A549 (cell line): ENCODE measurements around the gene POU4F3. TPM values are rescaled to one million over a fixed set of nuclear protein-coding genes. Genes with fewer than 3 reads are reported as not detected.

Source experiments
- ATAC-seq, 2 experiments: fragments of 200-7000 bp in 1 of 2; fragments of >200 bp in 1 of 2; cut with Nextera tagmentation in 1 of 2; cut with Tn5 transposase in 1 of 2; 3 replicates each; pipeline versions ENCODE4 v1.8.0 to v1.9.1; 2018 to 2020; ENCODE audit warnings: mild to moderate bottlenecking in 1 of 2, moderate library complexity in 1 of 2
- CTCF ChIA-PET: fragments of 300-600 bp; sonication (Branson Sonifier 250); formaldehyde crosslinking; extraction: SDS; loops from one replicate; lab custom pipeline; 2021; ENCODE audit warnings: antibody characterized with exemption, inconsistent platforms; lab: Yijun Ruan, JAX
- POLR2A ChIA-PET: fragments of 350-600 bp; formaldehyde crosslinking; extraction: SDS; loops from one replicate; lab custom pipeline; 2021; ENCODE audit warnings: antibody characterized with exemption, inconsistent platforms; lab: Yijun Ruan, JAX
- DNase-seq, 2 experiments: peaks; one replicate each; pipeline versions ENCODE4 v3.0.0 to v3.0.0-alpha.2; 2011 to 2016; ENCODE audit warnings: low read depth in 1 of 2, low spot score in 1 of 2
- FAIRE-seq: peaks from 2 replicates; lab custom pipeline; 2011; peaks lifted over from hg19 to GRCh38; lab: Jason Lieb, UNC
- H3K27ac ChIP-seq, 2 experiments: fragments of >200 bp; sonication (Bioruptor Twin); formaldehyde crosslinking; 3 replicates each; pipeline ENCODE4 v1.5.1; 2016 to 2017
- H3K4me1 ChIP-seq: fragments of >200 bp; sonication (Bioruptor Twin); formaldehyde crosslinking; 3 replicates; pipeline ENCODE4 v1.6.1; 2016
- H3K4me2 ChIP-seq: fragments of >200 bp; sonication (Bioruptor Twin); formaldehyde crosslinking; 3 replicates; pipeline ENCODE4 v1.6.1; 2016
- H3K4me3 ChIP-seq: fragments of >200 bp; sonication (Bioruptor Twin); formaldehyde crosslinking; 3 replicates; pipeline ENCODE4 v1.5.1; 2016
- H3K9me3 ChIP-seq: fragments of >200 bp; sonication (Bioruptor Twin); formaldehyde crosslinking; 3 replicates; pipeline ENCODE4 v1.6.1; 2016
- BHLHE40 ChIP-seq: IDR thresholded peaks from 2 replicates; pipeline ENCODE4 v1.6.1; 2012; ENCODE audit warnings: low read depth, low read length, inconsistent platforms
- CHD2 ChIP-seq: fragments of 150-350 bp; IDR thresholded peaks from 2 replicates; pipeline ENCODE4 v1.6.1; 2014; ENCODE audit warnings: low read length; ENCODE audit not compliant: partially characterized antibody
- CHD4 ChIP-seq: fragments of 200-600 bp; sonication (generic); IDR thresholded peaks from 2 replicates; pipeline ENCODE4 v1.6.1; 2016; ENCODE audit warnings: antibody characterized with exemption, mild to moderate bottlenecking, borderline replicate concordance
- EHF ChIP-seq: fragments of 250-450 bp; sonication (Bioruptor Pico); IDR thresholded peaks from 2 replicates; pipeline ENCODE4 v1.5.0; 2020; ENCODE audit warnings: mild to moderate bottlenecking
- FOSB ChIP-seq: fragments of 250-450 bp; sonication (Bioruptor Pico); IDR thresholded peaks from 2 replicates; pipeline ENCODE4 v1.5.0; 2020; ENCODE audit warnings: mild to moderate bottlenecking, moderate library complexity
- FOSL2 ChIP-seq, 2 experiments: fragments of 450-650 bp in 1 of 2; fragments of >200 bp in 1 of 2; sonication (Bioruptor Twin) in 1 of 2; formaldehyde crosslinking; IDR thresholded peaks; 2 replicates each; pipeline versions ENCODE4 v1.5.0 to v1.6.1; 2016 to 2020; ENCODE audit warnings: mild to moderate bottlenecking in 1 of 2, moderate library complexity in 1 of 2
- FOXS1 ChIP-seq: fragments of 250-450 bp; sonication (Bioruptor Pico); IDR thresholded peaks from 2 replicates; pipeline ENCODE4 v1.5.0; 2020; ENCODE audit warnings: mild to moderate bottlenecking, moderate library complexity
- GATA3 ChIP-seq: IDR thresholded peaks from 2 replicates; pipeline ENCODE4 v1.6.1; 2012; ENCODE audit warnings: borderline replicate concordance
- HDAC2 ChIP-seq: fragments of 200-600 bp; sonication (generic); IDR thresholded peaks from 2 replicates; pipeline ENCODE4 v1.6.1; 2016
- HOXA7 ChIP-seq: fragments of 250-450 bp; sonication (Bioruptor Pico); IDR thresholded peaks from 2 replicates; pipeline ENCODE4 v1.5.0; 2020; ENCODE audit warnings: mild to moderate bottlenecking, moderate library complexity
- HOXB13 ChIP-seq: fragments of 250-450 bp; sonication (Bioruptor Pico); IDR thresholded peaks from 2 replicates; pipeline ENCODE4 v1.5.0; 2020; ENCODE audit warnings: low read depth, mild to moderate bottlenecking, moderate library complexity
- JUNB ChIP-seq: fragments of >200 bp; sonication (Bioruptor Twin); formaldehyde crosslinking; IDR thresholded peaks from 2 replicates; pipeline ENCODE4 v1.6.1; 2016
- MAZ ChIP-seq: fragments of 150-350 bp; IDR thresholded peaks from 2 replicates; pipeline ENCODE4 v1.6.1; 2014; ENCODE audit warnings: antibody characterized with exemption, low read depth, low read length, borderline replicate concordance
- NFE2L2 ChIP-seq: fragments of 150-350 bp; conservative IDR thresholded peaks from 2 replicates; pipeline ENCODE4 v1.6.1; 2014; ENCODE audit warnings: low read length
- POLR2AphosphoS2 ChIP-seq: conservative IDR thresholded peaks from 2 replicates; pipeline ENCODE4 v1.6.1; 2012; ENCODE audit warnings: low read length, improper control_type of control experiment, inconsistent platforms
- RCOR1 ChIP-seq: fragments of 150-350 bp; IDR thresholded peaks from 2 replicates; pipeline ENCODE4 v1.6.1; 2014; ENCODE audit warnings: antibody characterized with exemption, low read length, low read depth
- SMC3 ChIP-seq: fragments of >200 bp; sonication (Bioruptor Twin); formaldehyde crosslinking; IDR thresholded peaks from 3 replicates; pipeline ENCODE4 v1.6.1; 2018; ENCODE audit warnings: inconsistent platforms
- ZNF302 ChIP-seq: fragments of 250-450 bp; sonication (Bioruptor Pico); IDR thresholded peaks from 2 replicates; pipeline ENCODE4 v1.9.0; 2021; ENCODE audit warnings: inconsistent platforms, mild to moderate bottlenecking, moderate library complexity
- ZSCAN20 ChIP-seq: fragments of 250-450 bp; sonication (Bioruptor Pico); IDR thresholded peaks from 2 replicates; pipeline ENCODE4 v1.8.0; 2022; ENCODE audit warnings: mild to moderate bottlenecking, moderate library complexity
- WGBS: methylation state at CpG from one replicate; pipeline ENCODE4 v1.1.6; 2017; ENCODE audit errors: missing lambda C conversion rate; 5-methylcytosine and 5-hydroxymethylcytosine counted together
- polyA plus RNA-seq, 4 experiments: library from polyadenylated mRNA; depleted of rRNA in 3 of 4; stranded (reverse); fragments of >200 nt; fragmentation: RNase III in 1 of 4; extraction: RNeasy Plus Mini Kit Qiagen cat#74134 plus additional on column Dnase treatment in 1 of 4; gene quantifications; 2 replicates in 3 of 4; 3 replicates in 1 of 4; pipeline ENCODE4 v1.2.3, GENCODE V29; 2011 to 2017
- TF ChIP-seq, protein P1 (sequence below): IDR thresholded peaks from 2 replicates; pipeline ENCODE4 v1.6.1; 2012
- TF ChIP-seq, protein P2 (sequence below): fragments of 200-600 bp; sonication (generic); IDR thresholded peaks from 2 replicates; pipeline ENCODE4 v1.6.1; 2016; ENCODE audit warnings: antibody characterized with exemption, mild to moderate bottlenecking, moderate library complexity
- TF ChIP-seq, protein P3 (sequence below): fragments of >200 bp; sonication (Bioruptor Twin); formaldehyde crosslinking; IDR thresholded peaks from 3 replicates; pipeline ENCODE4 v1.6.1; 2016
- TF ChIP-seq, protein P4 (sequence below): fragments of 150-350 bp; IDR thresholded peaks from 2 replicates; pipeline ENCODE4 v1.6.1; 2014; ENCODE audit warnings: low read depth, mild to moderate bottlenecking, low read length
- TF ChIP-seq, protein P5 (sequence below): fragments of 450-650 bp; IDR thresholded peaks from 2 replicates; pipeline ENCODE4 v1.6.1; 2014; ENCODE audit warnings: antibody characterized with exemption
- TF ChIP-seq, protein P6 (sequence below): fragments of 250-450 bp; sonication (Bioruptor Pico); IDR thresholded peaks from 2 replicates; pipeline ENCODE4 v1.5.0; 2021; ENCODE audit warnings: mild to moderate bottlenecking, moderate library complexity, borderline replicate concordance
- TF ChIP-seq, protein P7 (sequence below): fragments of >200 bp; sonication (Bioruptor Twin); formaldehyde crosslinking; IDR thresholded peaks from 3 replicates; pipeline ENCODE4 v1.5.1; 2016

The POU4F3 gene
- polyA plus RNA-seq, 2 of the 4 experiments (the other 2 are of a cell fraction), result 0.08 to 0.10 TPM

DNA sequence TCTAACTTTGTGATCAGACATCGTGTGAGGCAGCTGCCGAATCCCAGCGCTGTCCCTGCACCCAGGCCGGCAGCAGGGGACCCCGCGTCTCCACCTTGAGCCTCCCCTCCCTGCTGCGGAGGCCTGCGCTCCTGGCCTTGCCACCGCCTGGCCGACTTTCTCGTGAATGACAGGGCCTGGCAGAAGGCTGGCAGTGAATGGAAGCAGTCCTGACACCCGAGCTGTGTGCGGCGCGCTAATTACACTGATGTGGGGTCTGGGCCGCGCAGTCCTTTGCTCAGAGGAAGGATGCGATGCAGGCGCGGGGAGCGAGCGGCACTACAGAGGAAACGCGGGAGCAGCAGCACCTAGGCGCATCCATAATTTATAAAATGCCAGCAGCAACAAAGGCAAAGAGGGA is 40.3 kb downstream of the POU4F3 start:
- no peak overlapping the region for H3K4me3 ChIP-seq
- H3K4me1 ChIP-seq, result no peaks in the 10 kb centered on the region
- FAIRE-seq, result no peak
- no peak overlapping the region for H3K4me2 ChIP-seq
- ATAC-seq, result no peak
- no peak for DNase-seq
- TF ChIP-seq HOXB13 (CRISPR knock-in tag), result no peak
- no peak for TF ChIP-seq FOSB
- no peak for TF ChIP-seq CHD2
- no peak for TF ChIP-seq JUNB
- TF ChIP-seq RCOR1, result no peak
- TF ChIP-seq, protein P1, sequence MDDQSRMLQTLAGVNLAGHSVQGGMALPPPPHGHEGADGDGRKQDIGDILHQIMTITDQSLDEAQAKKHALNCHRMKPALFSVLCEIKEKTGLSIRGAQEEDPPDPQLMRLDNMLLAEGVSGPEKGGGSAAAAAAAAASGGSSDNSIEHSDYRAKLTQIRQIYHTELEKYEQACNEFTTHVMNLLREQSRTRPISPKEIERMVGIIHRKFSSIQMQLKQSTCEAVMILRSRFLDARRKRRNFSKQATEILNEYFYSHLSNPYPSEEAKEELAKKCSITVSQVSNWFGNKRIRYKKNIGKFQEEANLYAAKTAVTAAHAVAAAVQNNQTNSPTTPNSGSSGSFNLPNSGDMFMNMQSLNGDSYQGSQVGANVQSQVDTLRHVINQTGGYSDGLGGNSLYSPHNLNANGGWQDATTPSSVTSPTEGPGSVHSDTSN, result no peak
- no peak for TF ChIP-seq POLR2AphosphoS2
- TF ChIP-seq GATA3, result no peak
- TF ChIP-seq, protein P2, sequence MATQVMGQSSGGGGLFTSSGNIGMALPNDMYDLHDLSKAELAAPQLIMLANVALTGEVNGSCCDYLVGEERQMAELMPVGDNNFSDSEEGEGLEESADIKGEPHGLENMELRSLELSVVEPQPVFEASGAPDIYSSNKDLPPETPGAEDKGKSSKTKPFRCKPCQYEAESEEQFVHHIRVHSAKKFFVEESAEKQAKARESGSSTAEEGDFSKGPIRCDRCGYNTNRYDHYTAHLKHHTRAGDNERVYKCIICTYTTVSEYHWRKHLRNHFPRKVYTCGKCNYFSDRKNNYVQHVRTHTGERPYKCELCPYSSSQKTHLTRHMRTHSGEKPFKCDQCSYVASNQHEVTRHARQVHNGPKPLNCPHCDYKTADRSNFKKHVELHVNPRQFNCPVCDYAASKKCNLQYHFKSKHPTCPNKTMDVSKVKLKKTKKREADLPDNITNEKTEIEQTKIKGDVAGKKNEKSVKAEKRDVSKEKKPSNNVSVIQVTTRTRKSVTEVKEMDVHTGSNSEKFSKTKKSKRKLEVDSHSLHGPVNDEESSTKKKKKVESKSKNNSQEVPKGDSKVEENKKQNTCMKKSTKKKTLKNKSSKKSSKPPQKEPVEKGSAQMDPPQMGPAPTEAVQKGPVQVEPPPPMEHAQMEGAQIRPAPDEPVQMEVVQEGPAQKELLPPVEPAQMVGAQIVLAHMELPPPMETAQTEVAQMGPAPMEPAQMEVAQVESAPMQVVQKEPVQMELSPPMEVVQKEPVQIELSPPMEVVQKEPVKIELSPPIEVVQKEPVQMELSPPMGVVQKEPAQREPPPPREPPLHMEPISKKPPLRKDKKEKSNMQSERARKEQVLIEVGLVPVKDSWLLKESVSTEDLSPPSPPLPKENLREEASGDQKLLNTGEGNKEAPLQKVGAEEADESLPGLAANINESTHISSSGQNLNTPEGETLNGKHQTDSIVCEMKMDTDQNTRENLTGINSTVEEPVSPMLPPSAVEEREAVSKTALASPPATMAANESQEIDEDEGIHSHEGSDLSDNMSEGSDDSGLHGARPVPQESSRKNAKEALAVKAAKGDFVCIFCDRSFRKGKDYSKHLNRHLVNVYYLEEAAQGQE, result no peak
- TF ChIP-seq FOXS1 (CRISPR knock-in tag), result no peak
- no peak for TF ChIP-seq CHD4
- TF ChIP-seq ZNF302, result no peak
- TF ChIP-seq FOSL2 (IDR thresholded peaks at IDR 0.05), result no peak
- no peak for TF ChIP-seq FOSL2 (CRISPR knock-in tag; IDR thresholded peaks at IDR 0.05)
- no peak for TF ChIP-seq BHLHE40
- no peak for TF ChIP-seq SMC3
- TF ChIP-seq HOXA7 (CRISPR knock-in tag), result no peak
- TF ChIP-seq, protein P3, sequence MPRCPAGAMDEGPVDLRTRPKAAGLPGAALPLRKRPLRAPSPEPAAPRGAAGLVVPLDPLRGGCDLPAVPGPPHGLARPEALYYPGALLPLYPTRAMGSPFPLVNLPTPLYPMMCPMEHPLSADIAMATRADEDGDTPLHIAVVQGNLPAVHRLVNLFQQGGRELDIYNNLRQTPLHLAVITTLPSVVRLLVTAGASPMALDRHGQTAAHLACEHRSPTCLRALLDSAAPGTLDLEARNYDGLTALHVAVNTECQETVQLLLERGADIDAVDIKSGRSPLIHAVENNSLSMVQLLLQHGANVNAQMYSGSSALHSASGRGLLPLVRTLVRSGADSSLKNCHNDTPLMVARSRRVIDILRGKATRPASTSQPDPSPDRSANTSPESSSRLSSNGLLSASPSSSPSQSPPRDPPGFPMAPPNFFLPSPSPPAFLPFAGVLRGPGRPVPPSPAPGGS, result no peak
- TF ChIP-seq, protein P4, sequence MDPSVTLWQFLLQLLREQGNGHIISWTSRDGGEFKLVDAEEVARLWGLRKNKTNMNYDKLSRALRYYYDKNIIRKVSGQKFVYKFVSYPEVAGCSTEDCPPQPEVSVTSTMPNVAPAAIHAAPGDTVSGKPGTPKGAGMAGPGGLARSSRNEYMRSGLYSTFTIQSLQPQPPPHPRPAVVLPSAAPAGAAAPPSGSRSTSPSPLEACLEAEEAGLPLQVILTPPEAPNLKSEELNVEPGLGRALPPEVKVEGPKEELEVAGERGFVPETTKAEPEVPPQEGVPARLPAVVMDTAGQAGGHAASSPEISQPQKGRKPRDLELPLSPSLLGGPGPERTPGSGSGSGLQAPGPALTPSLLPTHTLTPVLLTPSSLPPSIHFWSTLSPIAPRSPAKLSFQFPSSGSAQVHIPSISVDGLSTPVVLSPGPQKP, result no peak
- TF ChIP-seq, protein P5, sequence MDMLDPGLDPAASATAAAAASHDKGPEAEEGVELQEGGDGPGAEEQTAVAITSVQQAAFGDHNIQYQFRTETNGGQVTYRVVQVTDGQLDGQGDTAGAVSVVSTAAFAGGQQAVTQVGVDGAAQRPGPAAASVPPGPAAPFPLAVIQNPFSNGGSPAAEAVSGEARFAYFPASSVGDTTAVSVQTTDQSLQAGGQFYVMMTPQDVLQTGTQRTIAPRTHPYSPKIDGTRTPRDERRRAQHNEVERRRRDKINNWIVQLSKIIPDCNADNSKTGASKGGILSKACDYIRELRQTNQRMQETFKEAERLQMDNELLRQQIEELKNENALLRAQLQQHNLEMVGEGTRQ, result no peak
- no peak for TF ChIP-seq HDAC2
- H3K27ac ChIP-seq, result no peak overlapping the region
- no peaks in the 10 kb centered on the region for H3K9me3 ChIP-seq
- WGBS, result 82% methylated on average over 24 of the region's 25 CpGs
- CTCF ChIA-PET, result no interaction called here
- POLR2A ChIA-PET, result no interaction called here

DNA sequence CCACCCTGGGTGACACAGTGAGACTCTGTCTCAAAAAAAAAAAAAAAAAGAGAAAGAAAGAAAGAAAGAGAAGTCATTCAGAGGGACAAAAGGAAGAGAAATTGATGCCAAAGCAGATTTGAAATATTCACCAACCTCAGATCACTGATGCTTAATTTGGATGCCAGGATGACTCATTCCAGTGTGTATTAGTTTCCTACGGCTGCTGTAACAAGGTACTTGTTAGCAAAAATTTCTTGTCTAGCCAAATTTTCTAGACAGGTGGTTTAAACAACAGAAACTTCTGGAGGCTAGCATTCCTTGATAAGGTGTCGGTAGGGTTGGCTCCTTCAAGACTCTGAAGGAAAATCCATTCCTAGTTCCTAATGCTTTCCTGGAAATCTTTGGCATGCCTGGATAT is 42.1 kb downstream of the POU4F3 start:
- no peak for TF ChIP-seq MAZ
- TF ChIP-seq EHF (CRISPR knock-in tag), result no peak
- no peak for TF ChIP-seq NFE2L2
- TF ChIP-seq, protein P6, sequence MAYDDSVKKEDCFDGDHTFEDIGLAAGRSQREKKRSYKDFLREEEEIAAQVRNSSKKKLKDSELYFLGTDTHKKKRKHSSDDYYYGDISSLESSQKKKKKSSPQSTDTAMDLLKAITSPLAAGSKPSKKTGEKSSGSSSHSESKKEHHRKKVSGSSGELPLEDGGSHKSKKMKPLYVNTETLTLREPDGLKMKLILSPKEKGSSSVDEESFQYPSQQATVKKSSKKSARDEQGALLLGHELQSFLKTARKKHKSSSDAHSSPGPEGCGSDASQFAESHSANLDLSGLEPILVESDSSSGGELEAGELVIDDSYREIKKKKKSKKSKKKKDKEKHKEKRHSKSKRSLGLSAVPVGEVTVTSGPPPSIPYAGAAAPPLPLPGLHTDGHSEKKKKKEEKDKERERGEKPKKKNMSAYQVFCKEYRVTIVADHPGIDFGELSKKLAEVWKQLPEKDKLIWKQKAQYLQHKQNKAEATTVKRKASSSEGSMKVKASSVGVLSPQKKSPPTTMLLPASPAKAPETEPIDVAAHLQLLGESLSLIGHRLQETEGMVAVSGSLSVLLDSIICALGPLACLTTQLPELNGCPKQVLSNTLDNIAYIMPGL (CRISPR knock-in tag), result no peak
- no peak for TF ChIP-seq FOXS1 (CRISPR knock-in tag)
- no peak for TF ChIP-seq ZSCAN20 (CRISPR knock-in tag)
- TF ChIP-seq GATA3, result no peak
- TF ChIP-seq, protein P7, sequence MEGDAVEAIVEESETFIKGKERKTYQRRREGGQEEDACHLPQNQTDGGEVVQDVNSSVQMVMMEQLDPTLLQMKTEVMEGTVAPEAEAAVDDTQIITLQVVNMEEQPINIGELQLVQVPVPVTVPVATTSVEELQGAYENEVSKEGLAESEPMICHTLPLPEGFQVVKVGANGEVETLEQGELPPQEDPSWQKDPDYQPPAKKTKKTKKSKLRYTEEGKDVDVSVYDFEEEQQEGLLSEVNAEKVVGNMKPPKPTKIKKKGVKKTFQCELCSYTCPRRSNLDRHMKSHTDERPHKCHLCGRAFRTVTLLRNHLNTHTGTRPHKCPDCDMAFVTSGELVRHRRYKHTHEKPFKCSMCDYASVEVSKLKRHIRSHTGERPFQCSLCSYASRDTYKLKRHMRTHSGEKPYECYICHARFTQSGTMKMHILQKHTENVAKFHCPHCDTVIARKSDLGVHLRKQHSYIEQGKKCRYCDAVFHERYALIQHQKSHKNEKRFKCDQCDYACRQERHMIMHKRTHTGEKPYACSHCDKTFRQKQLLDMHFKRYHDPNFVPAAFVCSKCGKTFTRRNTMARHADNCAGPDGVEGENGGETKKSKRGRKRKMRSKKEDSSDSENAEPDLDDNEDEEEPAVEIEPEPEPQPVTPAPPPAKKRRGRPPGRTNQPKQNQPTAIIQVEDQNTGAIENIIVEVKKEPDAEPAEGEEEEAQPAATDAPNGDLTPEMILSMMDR, result no peak
- no peaks in the 10 kb centered on the region for H3K9me3 ChIP-seq
- ChIA-PET CTCF (no interaction called here), POLR2A (no interaction called here)
- FAIRE-seq (no peak), ATAC-seq (no peak), DNase-seq (no peak)
- no peaks in the 10 kb centered on the region for H3K4me1 ChIP-seq
- WGBS, result 59% methylated on average over 2 of the region's 2 CpGs
- no peak overlapping the region for H3K4me2 ChIP-seq
- no peak overlapping the region for H3K4me3 ChIP-seq
- H3K27ac ChIP-seq, result no peak overlapping the region
